HL-60 (cell line): Measurements from ENCODE around the gene SPA17.

Source experiments
- POLR2AphosphoS5 ChIP-seq: IDR thresholded peaks from 2 replicates; pipeline ENCODE4 v1.6.1; 2012; ENCODE audit warnings: low read depth
- SPI1 ChIP-seq: IDR thresholded peaks from 2 replicates; pipeline ENCODE4 v1.6.1; 2012; ENCODE audit warnings: low read depth, mild to moderate bottlenecking, borderline replicate concordance
- TF ChIP-seq, protein P1 (sequence below): IDR thresholded peaks from one replicate; pipeline ENCODE4 v1.5.1; 2011; ENCODE audit warnings: low read length, control low read depth, inconsistent platforms; ENCODE audit not compliant: insufficient read depth

DNA sequence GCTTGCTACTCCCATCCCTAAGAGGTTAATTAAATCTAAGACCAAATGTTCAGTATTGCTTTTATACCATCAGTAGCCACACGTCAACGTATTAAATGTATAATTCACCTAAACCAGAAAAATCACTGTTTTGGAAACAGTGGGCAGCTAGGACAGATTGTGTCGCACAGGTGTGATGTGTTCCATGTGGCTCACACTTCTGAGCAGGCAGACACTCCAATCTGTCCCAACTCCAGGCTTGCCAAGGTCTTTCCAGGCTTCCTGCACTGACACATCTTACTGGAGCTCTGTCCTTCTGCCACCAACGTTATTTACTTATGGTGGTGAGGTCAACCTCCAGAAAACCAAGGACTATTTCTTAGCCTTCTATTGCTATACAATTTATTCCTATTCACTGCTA lies 11.6 kb upstream of the SPA17 start:
- no peak for TF ChIP-seq SPI1
- TF ChIP-seq, protein P1, sequence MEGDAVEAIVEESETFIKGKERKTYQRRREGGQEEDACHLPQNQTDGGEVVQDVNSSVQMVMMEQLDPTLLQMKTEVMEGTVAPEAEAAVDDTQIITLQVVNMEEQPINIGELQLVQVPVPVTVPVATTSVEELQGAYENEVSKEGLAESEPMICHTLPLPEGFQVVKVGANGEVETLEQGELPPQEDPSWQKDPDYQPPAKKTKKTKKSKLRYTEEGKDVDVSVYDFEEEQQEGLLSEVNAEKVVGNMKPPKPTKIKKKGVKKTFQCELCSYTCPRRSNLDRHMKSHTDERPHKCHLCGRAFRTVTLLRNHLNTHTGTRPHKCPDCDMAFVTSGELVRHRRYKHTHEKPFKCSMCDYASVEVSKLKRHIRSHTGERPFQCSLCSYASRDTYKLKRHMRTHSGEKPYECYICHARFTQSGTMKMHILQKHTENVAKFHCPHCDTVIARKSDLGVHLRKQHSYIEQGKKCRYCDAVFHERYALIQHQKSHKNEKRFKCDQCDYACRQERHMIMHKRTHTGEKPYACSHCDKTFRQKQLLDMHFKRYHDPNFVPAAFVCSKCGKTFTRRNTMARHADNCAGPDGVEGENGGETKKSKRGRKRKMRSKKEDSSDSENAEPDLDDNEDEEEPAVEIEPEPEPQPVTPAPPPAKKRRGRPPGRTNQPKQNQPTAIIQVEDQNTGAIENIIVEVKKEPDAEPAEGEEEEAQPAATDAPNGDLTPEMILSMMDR, result no peak
- TF ChIP-seq POLR2AphosphoS5, result no peak
